GM10266 (cell line): ENCODE measurements around the gene LRRC31.

ENCODE experiments used
- DNase-seq: peaks from one replicate; pipeline ENCODE4 v3.0.0; 2012; ENCODE audit errors: extremely low spot score
- CTCF ChIP-seq: IDR thresholded peaks from 2 replicates; pipeline ENCODE4 v1.5.1; 2012; ENCODE audit warnings: mild to moderate bottlenecking, low read depth; ENCODE audit not compliant: control insufficient read depth, insufficient read depth; ENCODE audit errors: missing control alignments

The LRRC31 gene

DNA sequence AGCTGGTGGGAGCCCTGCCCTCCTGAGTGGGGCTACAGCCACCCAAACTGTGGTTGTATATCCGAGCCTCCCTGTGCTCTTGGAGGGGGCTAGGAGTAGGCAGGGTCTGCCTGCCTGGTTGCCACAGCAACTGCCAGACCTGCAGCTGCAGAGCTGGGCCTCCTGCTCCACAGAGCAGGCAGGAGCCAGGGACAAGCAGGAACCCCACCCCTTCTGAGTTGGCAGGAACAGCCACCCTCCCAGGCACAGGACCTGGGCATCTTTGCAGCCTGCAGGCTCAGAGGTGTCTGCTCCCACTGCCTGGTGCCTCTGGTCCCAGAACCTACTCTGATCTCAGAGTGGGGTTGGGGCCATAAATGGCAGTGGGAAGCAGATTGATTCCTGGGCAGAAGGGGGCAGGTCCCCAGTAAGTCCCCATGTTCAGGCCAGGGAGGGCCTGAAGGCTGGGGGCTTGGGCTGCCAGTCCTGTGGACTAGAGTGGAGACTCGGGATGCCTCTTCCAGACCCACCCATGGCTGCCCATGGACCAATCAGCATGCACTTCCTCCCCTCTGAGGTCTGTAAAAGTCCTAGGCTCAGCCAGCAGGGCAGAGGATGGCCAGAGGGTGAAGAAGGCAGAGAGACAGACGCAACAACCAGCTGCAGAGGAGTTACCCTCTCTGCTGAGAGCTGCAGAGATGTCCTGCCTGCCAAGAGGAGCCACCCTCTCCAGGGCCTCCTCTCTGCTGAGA, 10.3 kb upstream of the LRRC31 start:
- TF ChIP-seq CTCF: no peak

GRCh38 chr3:169879013-169879557, 9.3 kb upstream of the LRRC31 start:
- DNase-seq: no peak
- no peak for TF ChIP-seq CTCF

More for the DNA sequence above, 10.3 kb upstream of the LRRC31 start:
- DNase-seq: no peak

- DNase-seq: no peak
- no peak for TF ChIP-seq CTCF
Observed at GRCh38 chr3:169871129-169871886, 1.6 kb upstream of the LRRC31 start.

DNA sequence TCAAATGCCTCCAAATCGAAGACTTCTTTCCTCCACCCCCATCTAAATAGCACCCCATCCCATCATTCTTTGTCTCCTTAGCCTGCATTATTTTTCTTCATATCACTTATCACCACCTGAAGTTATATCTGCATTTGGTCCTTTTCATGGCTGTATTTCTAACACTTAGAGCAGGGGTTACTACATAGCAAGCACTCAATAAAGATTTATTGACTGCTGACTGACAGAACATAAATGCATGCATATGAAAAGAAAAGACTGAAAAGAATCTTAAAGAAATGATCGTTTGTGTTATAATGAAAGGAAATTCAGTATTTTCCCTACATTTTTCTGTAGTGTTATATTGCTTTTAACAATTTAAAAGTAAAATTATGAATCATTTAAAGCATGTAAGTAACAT, 1.4 kb downstream of the LRRC31 start:
- no peak for TF ChIP-seq CTCF
- no peak for DNase-seq

- TF ChIP-seq CTCF: no peak
- DNase-seq: no peak
Observed at GRCh38 chr3:169867584-169868210, 2.0 kb downstream of the LRRC31 start.

GRCh38 chr3:169865176-169865767, 4.5 kb downstream of the LRRC31 start:
- TF ChIP-seq CTCF: no peak
- DNase-seq: no peak
